ENCODE measurements around the gene DNAH9. TPM values are rescaled to one million over a fixed set of nuclear protein-coding genes. Genes with fewer than 3 reads are reported as not detected.

Gene DNAH9
- total RNA-seq, 2 donors from 2014 or later, result 0.52 to 9.6 TPM

DNA sequence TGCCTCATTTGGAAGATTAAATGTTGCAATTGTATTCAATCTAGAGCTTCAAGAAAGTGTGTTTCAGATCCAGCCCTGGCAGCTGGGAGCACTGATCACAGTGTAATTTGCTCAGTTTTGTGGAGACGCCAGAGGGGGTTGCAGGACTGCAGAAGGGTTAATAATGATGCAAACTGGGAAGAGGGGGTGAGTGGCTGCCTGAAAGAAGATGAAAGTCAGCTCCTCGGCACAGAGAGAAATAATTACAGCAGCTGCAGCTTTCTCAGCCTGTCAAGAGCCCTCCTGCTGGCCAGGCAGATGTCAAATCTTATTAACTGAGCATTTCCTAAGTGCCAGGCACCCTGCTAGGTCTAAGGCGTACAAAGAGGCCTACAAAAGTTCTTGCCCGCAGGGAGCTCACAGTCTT, 301.3 kb downstream of the DNAH9 start:
- no peak for ATAC-seq
- no peak for DNase-seq
- 35 to 65% methylated on average over 4 of the region's 4 CpGs for WGBS, 2 donors
- H3K36me3 ChIP-seq (replicated peaks in 1 of 2; ENCODE audit: insufficient read depth in 1 of 2, low read depth in 2 of 2), result no peaks in the 10 kb centered on the region
- no peaks in the 10 kb centered on the region for H3K4me1 ChIP-seq
- no peaks in the 10 kb centered on the region for H3K27me3 ChIP-seq
- H3K27ac ChIP-seq, result no peak overlapping the region
- intact Hi-C loops (cut with DNase I), result no loop called here
- TF ChIP-seq POLR2A (IDR thresholded peaks at IDR 0.05), result no peak
- TF ChIP-seq, protein P1, sequence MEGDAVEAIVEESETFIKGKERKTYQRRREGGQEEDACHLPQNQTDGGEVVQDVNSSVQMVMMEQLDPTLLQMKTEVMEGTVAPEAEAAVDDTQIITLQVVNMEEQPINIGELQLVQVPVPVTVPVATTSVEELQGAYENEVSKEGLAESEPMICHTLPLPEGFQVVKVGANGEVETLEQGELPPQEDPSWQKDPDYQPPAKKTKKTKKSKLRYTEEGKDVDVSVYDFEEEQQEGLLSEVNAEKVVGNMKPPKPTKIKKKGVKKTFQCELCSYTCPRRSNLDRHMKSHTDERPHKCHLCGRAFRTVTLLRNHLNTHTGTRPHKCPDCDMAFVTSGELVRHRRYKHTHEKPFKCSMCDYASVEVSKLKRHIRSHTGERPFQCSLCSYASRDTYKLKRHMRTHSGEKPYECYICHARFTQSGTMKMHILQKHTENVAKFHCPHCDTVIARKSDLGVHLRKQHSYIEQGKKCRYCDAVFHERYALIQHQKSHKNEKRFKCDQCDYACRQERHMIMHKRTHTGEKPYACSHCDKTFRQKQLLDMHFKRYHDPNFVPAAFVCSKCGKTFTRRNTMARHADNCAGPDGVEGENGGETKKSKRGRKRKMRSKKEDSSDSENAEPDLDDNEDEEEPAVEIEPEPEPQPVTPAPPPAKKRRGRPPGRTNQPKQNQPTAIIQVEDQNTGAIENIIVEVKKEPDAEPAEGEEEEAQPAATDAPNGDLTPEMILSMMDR (IDR thresholded peaks at IDR 0.05), result no peak
- no peaks in the 10 kb centered on the region for H3K9me3 ChIP-seq
- no peak overlapping the region for H3K4me3 ChIP-seq

DNA sequence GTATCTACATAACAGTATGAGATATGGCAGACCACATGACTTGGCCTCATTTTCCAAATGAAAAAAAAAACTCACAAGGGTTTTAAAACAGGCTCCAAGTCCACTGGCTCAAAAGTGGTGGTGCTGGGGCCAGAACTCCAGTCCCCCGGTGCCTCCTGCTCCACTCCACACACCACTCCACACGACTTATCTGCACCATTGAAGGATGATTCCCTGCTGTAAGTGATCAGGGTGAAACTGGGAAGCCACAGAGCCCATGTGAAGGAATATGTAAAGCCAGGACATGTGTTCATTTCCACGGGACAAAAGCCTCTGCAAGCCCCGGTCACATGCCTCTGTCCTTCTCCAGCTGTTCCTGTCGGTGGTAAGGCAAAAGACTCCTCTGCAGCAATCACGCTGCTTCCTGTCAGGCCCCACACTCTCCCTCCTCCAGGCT, 301.8 kb downstream of the DNAH9 start:
- Histone ChIP-seq H3K27me3 (no peaks in the 10 kb centered on the region), H3K4me1 (no peaks in the 10 kb centered on the region), H3K9me3 (no peaks in the 10 kb centered on the region), H3K27ac (no peak overlapping the region), H3K4me3 (no peak overlapping the region), H3K36me3 (replicated peaks in 1 of 2; ENCODE audit: insufficient read depth in 1 of 2, low read depth in 2 of 2) (no peaks in the 10 kb centered on the region)
- DNase-seq (peak in 1 of 4 donors; percentile 6), ATAC-seq (no peak)
- WGBS, 2 donors, result 56 to 59% methylated on average over 6 of the region's 6 CpGs
- intact Hi-C loops (cut with DNase I), result no loop called here
- TF ChIP-seq, protein P1 (IDR thresholded peaks at IDR 0.05), result no peak
- TF ChIP-seq POLR2A (IDR thresholded peaks at IDR 0.05), result no peak

DNA sequence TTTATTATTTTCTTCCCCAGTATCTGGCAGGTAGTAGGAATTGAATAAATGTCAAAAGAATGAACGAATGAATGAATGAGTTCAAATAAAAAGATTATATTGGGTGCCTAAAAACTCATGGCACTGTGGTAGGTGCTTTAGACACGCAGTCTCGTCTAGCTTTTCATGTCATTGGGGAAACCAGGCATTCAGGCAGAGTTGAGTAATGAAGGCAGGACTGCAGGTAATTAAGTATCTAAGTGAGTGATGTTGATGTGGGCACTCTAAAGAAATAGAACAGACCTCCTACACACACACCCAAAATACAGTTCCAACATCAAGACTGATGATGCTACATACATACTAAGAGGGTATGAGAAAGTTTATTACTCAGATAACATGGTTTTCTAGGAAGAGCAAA, 302.4 kb downstream of the DNAH9 start:
- no peak for DNase-seq
- 70 to 71% methylated on average over 3 of the region's 3 CpGs for WGBS, 2 donors
- TF ChIP-seq, protein P1 (IDR thresholded peaks at IDR 0.05), result no peak
- no peak for TF ChIP-seq POLR2A (IDR thresholded peaks at IDR 0.05)

DNA sequence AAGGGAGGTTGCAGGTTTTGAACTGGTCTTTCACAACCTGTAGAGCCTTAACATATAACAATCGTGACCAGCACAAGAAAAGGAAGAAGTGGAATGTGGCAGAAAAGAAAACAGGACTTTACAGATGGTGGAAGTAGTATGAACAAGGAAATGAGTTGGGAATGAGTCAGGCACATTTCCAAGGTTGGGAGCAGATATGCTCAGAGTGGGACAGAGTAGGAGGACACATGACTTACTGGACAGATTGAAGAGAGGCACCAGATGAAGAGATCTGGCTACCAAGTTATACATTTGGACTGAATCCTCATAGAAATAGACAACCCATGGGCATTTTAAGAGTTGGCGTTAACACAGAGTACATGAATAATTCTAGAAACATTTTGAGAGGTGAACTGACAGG, 303.7 kb downstream of the DNAH9 start:
- Histone ChIP-seq H3K27ac (no peak overlapping the region), H3K4me3 (no peak overlapping the region), H3K4me1 (no peaks in the 10 kb centered on the region), H3K36me3 (replicated peaks in 1 of 2; ENCODE audit: insufficient read depth in 1 of 2, low read depth in 2 of 2) (no peaks in the 10 kb centered on the region), H3K9me3 (no peaks in the 10 kb centered on the region), H3K27me3 (no peaks in the 10 kb centered on the region)
- ATAC-seq, result no peak
- WGBS, 2 donors, result 78 to 81% methylated on average over 2 of the region's 2 CpGs
- TF ChIP-seq, protein P1 (IDR thresholded peaks at IDR 0.05), result no peak
- TF ChIP-seq POLR2A (IDR thresholded peaks at IDR 0.05), result no peak
- intact Hi-C loops (cut with DNase I), result no loop called here
- no peak for DNase-seq

More for the DNA sequence above, 302.4 kb downstream of the DNAH9 start:
- H3K27ac ChIP-seq, result no peak overlapping the region
- H3K4me1 ChIP-seq, result no peaks in the 10 kb centered on the region
- H3K36me3 ChIP-seq (replicated peaks in 1 of 2; ENCODE audit: insufficient read depth in 1 of 2, low read depth in 2 of 2), result no peaks in the 10 kb centered on the region
- intact Hi-C loops (cut with DNase I), result no loop called here
- no peaks in the 10 kb centered on the region for H3K9me3 ChIP-seq
- no peak overlapping the region for H3K4me3 ChIP-seq
- no peak for ATAC-seq
- no peaks in the 10 kb centered on the region for H3K27me3 ChIP-seq

DNA sequence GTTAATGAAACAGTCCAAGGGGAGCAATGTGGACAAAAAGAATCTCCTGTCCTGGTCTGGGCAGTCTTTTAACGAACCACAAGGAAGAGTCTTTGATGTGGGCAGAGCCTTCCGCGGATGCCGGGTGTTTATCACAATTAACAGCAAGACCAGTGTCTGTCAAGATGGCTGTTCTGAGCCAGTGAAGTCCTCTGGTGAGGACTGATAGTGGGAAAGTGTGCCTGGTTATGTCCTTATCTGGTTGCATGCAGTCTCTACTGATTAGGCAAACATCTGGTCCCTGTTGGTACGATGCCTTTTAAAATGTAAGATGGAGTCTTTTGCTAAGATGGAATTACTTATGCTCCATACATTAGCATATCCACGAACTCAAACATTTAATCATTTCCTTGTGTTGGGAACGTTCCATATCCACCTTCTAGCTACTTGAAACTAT, 310.5 kb downstream of the DNAH9 start:
- no peak for ATAC-seq
- WGBS, 2 donors, result 22 to 28% methylated on average over 7 of the region's 7 CpGs
- H3K9me3 ChIP-seq, result no peaks in the 10 kb centered on the region
- no peaks in the 10 kb centered on the region for H3K36me3 ChIP-seq (replicated peaks in 1 of 2; ENCODE audit: insufficient read depth in 1 of 2, low read depth in 2 of 2)
- no peaks in the 10 kb centered on the region for H3K4me1 ChIP-seq
- no peak overlapping the region for H3K4me3 ChIP-seq
- H3K27ac ChIP-seq, result no peak overlapping the region
- intact Hi-C loops (cut with DNase I), result no loop called here
- DNase-seq, result no peak
- H3K27me3 ChIP-seq, result no peaks in the 10 kb centered on the region
- TF ChIP-seq, protein P1 (IDR thresholded peaks at IDR 0.05), result no peak
- TF ChIP-seq POLR2A (IDR thresholded peaks at IDR 0.05), result no peak

Data from body of pancreas (tissue), 4 donors.